SK-N-SH treated with all-trans-retinoic acid at 6 μM for 48 hours (cell line): ENCODE measurements around the gene TTC7B.

Source experiments
- ATAC-seq: fragments of 200-7000 bp; cut with Tn5 transposase; 3 replicates; pipeline ENCODE4 v1.9.1; 2020; ENCODE audit warnings: mild to moderate bottlenecking, moderate library complexity
- ARNTL ChIP-seq: fragments of 450-650 bp; formaldehyde crosslinking; IDR thresholded peaks from 2 replicates; pipeline ENCODE4 v1.5.0; 2020; ENCODE audit warnings: low read depth, mild to moderate bottlenecking, moderate library complexity, borderline replicate concordance
- BACH2 ChIP-seq: fragments of 250-450 bp; sonication (Bioruptor Pico); IDR thresholded peaks from 2 replicates; pipeline ENCODE4 v1.9.0; 2021; ENCODE audit warnings: mild to moderate bottlenecking, borderline replicate concordance
- CREB5 ChIP-seq: fragments of 250-450 bp; sonication (Bioruptor Pico); IDR thresholded peaks from 2 replicates; pipeline ENCODE4 v1.5.1; 2020; ENCODE audit warnings: low read depth, mild to moderate bottlenecking, moderate library complexity
- CSDC2 ChIP-seq: fragments of 250-450 bp; sonication (Bioruptor Pico); IDR thresholded peaks from 2 replicates; pipeline ENCODE4 v1.5.0; 2020; ENCODE audit warnings: mild to moderate bottlenecking, moderate library complexity
- ESRRG ChIP-seq: fragments of 250-450 bp; sonication (Bioruptor Pico); IDR thresholded peaks from 2 replicates; pipeline ENCODE4 v1.6.1; 2021; ENCODE audit warnings: mild to moderate bottlenecking
- GLIS3 ChIP-seq: fragments of 250-450 bp; sonication (Bioruptor Pico); IDR thresholded peaks from 2 replicates; pipeline ENCODE4 v1.5.0; 2020; ENCODE audit warnings: mild to moderate bottlenecking, moderate library complexity
- ISL1 ChIP-seq: fragments of 250-450 bp; sonication (Bioruptor Pico); IDR thresholded peaks from 2 replicates; pipeline ENCODE4 v2.1.2; 2022; ENCODE audit warnings: mild to moderate bottlenecking, moderate library complexity
- OSR1 ChIP-seq: fragments of 250-450 bp; sonication (Bioruptor Pico); IDR thresholded peaks from 2 replicates; pipeline ENCODE4 v1.8.0; 2022; ENCODE audit warnings: moderate library complexity, mild to moderate bottlenecking, inconsistent platforms
- PPARA ChIP-seq: fragments of 250-450 bp; sonication (Bioruptor Pico); IDR thresholded peaks from 2 replicates; pipeline ENCODE4 v1.5.0; 2020; ENCODE audit warnings: mild to moderate bottlenecking, borderline replicate concordance
- RARB ChIP-seq: fragments of 250-450 bp; sonication (Bioruptor Pico); IDR thresholded peaks from 2 replicates; pipeline ENCODE4 v1.8.0; 2021; ENCODE audit warnings: mild to moderate bottlenecking, moderate library complexity
- SNAI2 ChIP-seq: fragments of 250-450 bp; sonication (Bioruptor Pico); IDR thresholded peaks from 2 replicates; pipeline ENCODE4 v1.5.0; 2020; ENCODE audit warnings: mild to moderate bottlenecking, moderate library complexity
- TCF4 ChIP-seq: fragments of 250-450 bp; sonication (Bioruptor Pico); IDR thresholded peaks from 2 replicates; pipeline ENCODE4 v1.8.0; 2021; ENCODE audit warnings: mild to moderate bottlenecking, moderate library complexity, borderline replicate concordance
- ZC3H10 ChIP-seq: fragments of 250-450 bp; sonication (Bioruptor Pico); IDR thresholded peaks from 2 replicates; pipeline ENCODE4 v1.5.1; 2021; ENCODE audit warnings: mild to moderate bottlenecking, moderate library complexity
- ZFP3 ChIP-seq: fragments of 250-450 bp; sonication (Bioruptor Pico); IDR thresholded peaks from 2 replicates; pipeline ENCODE4 v1.5.0; 2020; ENCODE audit warnings: mild to moderate bottlenecking, moderate library complexity
- ZNF565 ChIP-seq: fragments of 450-650 bp; formaldehyde crosslinking; conservative IDR thresholded peaks from 2 replicates; pipeline ENCODE4 v1.5.0; 2020; ENCODE audit warnings: low read depth, mild to moderate bottlenecking, moderate library complexity
- ZNF70 ChIP-seq: fragments of 450-650 bp; formaldehyde crosslinking; IDR thresholded peaks from 2 replicates; pipeline ENCODE4 v1.5.0; 2020; ENCODE audit warnings: mild to moderate bottlenecking, moderate library complexity
- ZNF8 ChIP-seq: fragments of 450-650 bp; formaldehyde crosslinking; IDR thresholded peaks from 2 replicates; pipeline ENCODE4 v1.5.0; 2020; ENCODE audit warnings: mild to moderate bottlenecking, moderate library complexity
- TF ChIP-seq, protein P1 (sequence below): fragments of 250-450 bp; sonication (Bioruptor Pico); IDR thresholded peaks from 2 replicates; pipeline ENCODE4 v1.5.0; 2020; ENCODE audit warnings: mild to moderate bottlenecking, moderate library complexity
- TF ChIP-seq, protein P2 (sequence below): fragments of 250-450 bp; sonication (Bioruptor Pico); IDR thresholded peaks from 2 replicates; pipeline ENCODE4 v1.8.0; 2020; ENCODE audit warnings: mild to moderate bottlenecking, moderate library complexity, borderline replicate concordance
- TF ChIP-seq, protein P3 (sequence below): fragments of 250-450 bp; sonication (Bioruptor Pico); IDR thresholded peaks from 2 replicates; pipeline ENCODE4 v1.8.0; 2021; ENCODE audit warnings: low read depth, mild to moderate bottlenecking, moderate library complexity, borderline replicate concordance

TTC7B gene

GRCh38 chr14:90836692-90837063 is 20.4 kb upstream of the TTC7B start:
- TF ChIP-seq BACH2 (no peak), CSDC2 (CRISPR knock-in tag) (no peak), GLIS3 (CRISPR knock-in tag) (no peak), ESRRG (no peak), CREB5 (CRISPR knock-in tag) (no peak), ISL1 (CRISPR knock-in tag) (no peak), ZNF70 (no peak)
- TF ChIP-seq, protein P1, sequence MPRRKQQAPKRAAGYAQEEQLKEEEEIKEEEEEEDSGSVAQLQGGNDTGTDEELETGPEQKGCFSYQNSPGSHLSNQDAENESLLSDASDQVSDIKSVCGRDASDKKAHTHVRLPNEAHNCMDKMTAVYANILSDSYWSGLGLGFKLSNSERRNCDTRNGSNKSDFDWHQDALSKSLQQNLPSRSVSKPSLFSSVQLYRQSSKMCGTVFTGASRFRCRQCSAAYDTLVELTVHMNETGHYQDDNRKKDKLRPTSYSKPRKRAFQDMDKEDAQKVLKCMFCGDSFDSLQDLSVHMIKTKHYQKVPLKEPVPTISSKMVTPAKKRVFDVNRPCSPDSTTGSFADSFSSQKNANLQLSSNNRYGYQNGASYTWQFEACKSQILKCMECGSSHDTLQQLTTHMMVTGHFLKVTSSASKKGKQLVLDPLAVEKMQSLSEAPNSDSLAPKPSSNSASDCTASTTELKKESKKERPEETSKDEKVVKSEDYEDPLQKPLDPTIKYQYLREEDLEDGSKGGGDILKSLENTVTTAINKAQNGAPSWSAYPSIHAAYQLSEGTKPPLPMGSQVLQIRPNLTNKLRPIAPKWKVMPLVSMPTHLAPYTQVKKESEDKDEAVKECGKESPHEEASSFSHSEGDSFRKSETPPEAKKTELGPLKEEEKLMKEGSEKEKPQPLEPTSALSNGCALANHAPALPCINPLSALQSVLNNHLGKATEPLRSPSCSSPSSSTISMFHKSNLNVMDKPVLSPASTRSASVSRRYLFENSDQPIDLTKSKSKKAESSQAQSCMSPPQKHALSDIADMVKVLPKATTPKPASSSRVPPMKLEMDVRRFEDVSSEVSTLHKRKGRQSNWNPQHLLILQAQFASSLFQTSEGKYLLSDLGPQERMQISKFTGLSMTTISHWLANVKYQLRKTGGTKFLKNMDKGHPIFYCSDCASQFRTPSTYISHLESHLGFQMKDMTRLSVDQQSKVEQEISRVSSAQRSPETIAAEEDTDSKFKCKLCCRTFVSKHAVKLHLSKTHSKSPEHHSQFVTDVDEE = no peak
- no peak for ATAC-seq

GRCh38 chr14:90831821-90832220 is 15.6 kb upstream of the TTC7B start:
- ATAC-seq = no peak
- no peak for TF ChIP-seq ZNF565 (CRISPR knock-in tag)
- no peak for TF ChIP-seq ZFP3
- TF ChIP-seq OSR1 (CRISPR knock-in tag) = no peak
- TF ChIP-seq, protein P2, sequence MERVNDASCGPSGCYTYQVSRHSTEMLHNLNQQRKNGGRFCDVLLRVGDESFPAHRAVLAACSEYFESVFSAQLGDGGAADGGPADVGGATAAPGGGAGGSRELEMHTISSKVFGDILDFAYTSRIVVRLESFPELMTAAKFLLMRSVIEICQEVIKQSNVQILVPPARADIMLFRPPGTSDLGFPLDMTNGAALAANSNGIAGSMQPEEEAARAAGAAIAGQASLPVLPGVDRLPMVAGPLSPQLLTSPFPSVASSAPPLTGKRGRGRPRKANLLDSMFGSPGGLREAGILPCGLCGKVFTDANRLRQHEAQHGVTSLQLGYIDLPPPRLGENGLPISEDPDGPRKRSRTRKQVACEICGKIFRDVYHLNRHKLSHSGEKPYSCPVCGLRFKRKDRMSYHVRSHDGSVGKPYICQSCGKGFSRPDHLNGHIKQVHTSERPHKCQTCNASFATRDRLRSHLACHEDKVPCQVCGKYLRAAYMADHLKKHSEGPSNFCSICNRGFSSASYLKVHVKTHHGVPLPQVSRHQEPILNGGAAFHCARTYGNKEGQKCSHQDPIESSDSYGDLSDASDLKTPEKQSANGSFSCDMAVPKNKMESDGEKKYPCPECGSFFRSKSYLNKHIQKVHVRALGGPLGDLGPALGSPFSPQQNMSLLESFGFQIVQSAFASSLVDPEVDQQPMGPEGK (CRISPR knock-in tag) = no peak
- no peak for TF ChIP-seq ISL1 (CRISPR knock-in tag)
- TF ChIP-seq ARNTL (CRISPR knock-in tag) = no peak
- no peak for TF ChIP-seq CREB5 (CRISPR knock-in tag)
- no peak for TF ChIP-seq ZNF8
- no peak for TF ChIP-seq ZC3H10 (CRISPR knock-in tag)
- TF ChIP-seq SNAI2 (CRISPR knock-in tag) = no peak
- TF ChIP-seq TCF4 = no peak
- TF ChIP-seq, protein P3, sequence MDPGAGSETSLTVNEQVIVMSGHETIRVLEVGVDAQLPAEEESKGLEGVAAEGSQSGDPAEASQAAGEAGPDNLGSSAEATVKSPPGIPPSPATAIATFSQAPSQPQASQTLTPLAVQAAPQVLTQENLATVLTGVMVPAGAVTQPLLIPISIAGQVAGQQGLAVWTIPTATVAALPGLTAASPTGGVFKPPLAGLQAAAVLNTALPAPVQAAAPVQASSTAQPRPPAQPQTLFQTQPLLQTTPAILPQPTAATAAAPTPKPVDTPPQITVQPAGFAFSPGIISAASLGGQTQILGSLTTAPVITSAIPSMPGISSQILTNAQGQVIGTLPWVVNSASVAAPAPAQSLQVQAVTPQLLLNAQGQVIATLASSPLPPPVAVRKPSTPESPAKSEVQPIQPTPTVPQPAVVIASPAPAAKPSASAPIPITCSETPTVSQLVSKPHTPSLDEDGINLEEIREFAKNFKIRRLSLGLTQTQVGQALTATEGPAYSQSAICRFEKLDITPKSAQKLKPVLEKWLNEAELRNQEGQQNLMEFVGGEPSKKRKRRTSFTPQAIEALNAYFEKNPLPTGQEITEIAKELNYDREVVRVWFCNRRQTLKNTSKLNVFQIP (CRISPR knock-in tag) = no peak
- no peak for TF ChIP-seq PPARA (CRISPR knock-in tag)
- TF ChIP-seq RARB (CRISPR knock-in tag) = no peak
- TF ChIP-seq ZNF70 = no peak
- TF ChIP-seq, all 23 proteins: peak for 0

- TF ChIP-seq, protein P1 = no peak
- TF ChIP-seq RARB (CRISPR knock-in tag) (no peak), BACH2 (no peak), ARNTL (CRISPR knock-in tag) (no peak), ISL1 (CRISPR knock-in tag) (no peak), CREB5 (CRISPR knock-in tag) (no peak), ESRRG (no peak), PPARA (CRISPR knock-in tag) (no peak)
- TF ChIP-seq, protein P2 (CRISPR knock-in tag) = no peak
- ATAC-seq = no peak
These were observed 14.9 kb upstream of the TTC7B start for GRCh38 chr14:90830931-90831701.
